HG03159 (cell line): ENCODE results near the gene KCNQ2.

Source experiments
- ATAC-seq: cut with Tn5 transposase; IDR thresholded peaks from one replicate; pipeline ENCODE4 v1.9.1; 2021; ENCODE audit warnings: mild to moderate bottlenecking, moderate library complexity; ENCODE audit not compliant: unreplicated experiment

The KCNQ2 gene

GRCh38 chr20:63420359-63421093, 51.9 kb downstream of the KCNQ2 start:
- ATAC-seq, result no peak

GRCh38 chr20:63419299-63419698, 53.2 kb downstream of the KCNQ2 start:
- ATAC-seq, result no peak

- no peak for ATAC-seq
Observed at GRCh38 chr20:63418617-63419016, 53.8 kb downstream of the KCNQ2 start.

GRCh38 chr20:63417738-63418120, 54.7 kb downstream of the KCNQ2 start:
- ATAC-seq, result no peak

- no peak for ATAC-seq
Observed at GRCh38 chr20:63417097-63417737, 55.2 kb downstream of the KCNQ2 start.

- no peak for ATAC-seq
Observed at GRCh38 chr20:63416631-63417030, 55.8 kb downstream of the KCNQ2 start.

GRCh38 chr20:63415647-63416391, 56.6 kb downstream of the KCNQ2 start:
- no peak for ATAC-seq

GRCh38 chr20:63414720-63415430, 57.6 kb downstream of the KCNQ2 start:
- ATAC-seq, result no peak

GRCh38 chr20:63413963-63414684, 58.3 kb downstream of the KCNQ2 start:
- no peak for ATAC-seq

- no peak for ATAC-seq
Observed at GRCh38 chr20:63413323-63413722, 59.1 kb downstream of the KCNQ2 start.

GRCh38 chr20:63412889-63413288, 59.6 kb downstream of the KCNQ2 start:
- no peak for ATAC-seq

GRCh38 chr20:63411898-63412631, 60.4 kb downstream of the KCNQ2 start:
- no peak for ATAC-seq

- no peak for ATAC-seq
Observed at GRCh38 chr20:63411151-63411897, 61.1 kb downstream of the KCNQ2 start.

- no peak for ATAC-seq
Observed at GRCh38 chr20:63409834-63410435, 62.5 kb downstream of the KCNQ2 start.

GRCh38 chr20:63409066-63409833, 63.2 kb downstream of the KCNQ2 start:
- ATAC-seq, result no peak

GRCh38 chr20:63408684-63409046, 63.8 kb downstream of the KCNQ2 start:
- ATAC-seq, result no peak

GRCh38 chr20:63407928-63408683, 64.3 kb downstream of the KCNQ2 start:
- ATAC-seq, result no peak
